ENCODE results near the gene ARL16.

ARL16 gene

DNA sequence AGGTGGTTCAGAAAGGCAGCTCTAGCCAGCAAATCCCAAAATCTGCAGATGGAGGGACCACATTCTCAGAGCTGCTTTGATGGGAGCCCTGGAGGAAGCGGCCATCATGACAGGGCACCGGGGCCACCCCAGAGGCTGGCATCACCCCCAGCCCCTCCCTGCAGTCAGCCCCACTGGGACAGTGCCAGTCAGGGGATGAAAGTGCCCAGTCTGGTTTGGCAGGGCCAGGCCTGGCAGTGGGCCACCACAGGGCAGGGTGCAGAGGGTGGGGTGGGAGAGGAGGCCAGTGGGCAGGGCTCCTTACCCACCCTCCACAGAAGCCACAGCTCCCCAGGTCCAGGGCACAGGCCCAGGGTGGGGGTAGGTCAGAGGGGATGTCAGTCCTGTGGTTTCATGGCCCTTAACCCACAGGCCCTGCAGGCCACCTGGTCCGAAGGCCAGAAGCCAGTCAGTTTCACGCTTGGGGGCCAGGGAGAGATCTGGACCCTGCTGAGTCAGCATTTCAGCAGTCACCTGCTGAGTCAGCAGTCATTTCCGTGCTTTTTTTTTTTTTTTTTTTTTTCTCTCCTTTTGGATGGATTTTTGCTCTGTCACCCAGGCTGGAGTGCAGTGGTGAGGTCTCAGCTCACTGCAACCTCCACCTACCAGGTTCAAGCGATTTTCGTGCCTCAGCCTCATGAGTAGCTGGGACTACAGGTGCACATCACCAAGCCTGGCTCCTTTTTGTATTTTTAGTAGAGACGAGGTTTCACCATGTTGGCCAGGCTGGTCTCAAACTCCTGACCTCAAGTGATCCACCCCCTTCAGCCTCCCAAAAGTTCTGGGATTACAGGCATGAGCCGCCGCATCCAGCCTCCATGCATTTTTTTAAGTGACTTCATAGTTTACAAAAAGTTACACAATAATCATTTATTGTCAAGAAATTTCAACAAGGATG, 38.9 kb upstream of the ARL16 start:
- no peaks in the 10 kb centered on the region for H3K27me3 ChIP-seq
- H3K36me3 ChIP-seq = peaks cover 4% of the 10 kb centered on the region; the same call in 1 of the 2 replicates
- no peaks in the 10 kb centered on the region; the same call in none of the 2 replicates for H3K4me1 ChIP-seq
- TF ChIP-seq CTCF (IDR thresholded peaks at IDR 0.05; ENCODE audit: low read depth, low read length) = no peak
- no peaks in the 10 kb centered on the region; the same call in 1 of the 2 replicates for H3K9me3 ChIP-seq
- DNase-seq = no peak
- no peak overlapping the region for H3K4me3 ChIP-seq (ENCODE audit: low read depth, low read length)

- H3K4me3 ChIP-seq (ENCODE audit: low read depth, low read length) = no peak overlapping the region
- peaks cover 4% of the 10 kb centered on the region; the same call in 1 of the 2 replicates for H3K36me3 ChIP-seq
- no peak for DNase-seq
- no peaks in the 10 kb centered on the region for H3K27me3 ChIP-seq
- TF ChIP-seq CTCF (IDR thresholded peaks at IDR 0.05; ENCODE audit: low read depth, low read length) = 0 out of 2 replicates have a peak, but pooled peaks have one; percentile 5
- H3K9me3 ChIP-seq = no peaks in the 10 kb centered on the region; the same call in 1 of the 2 replicates
- no peaks in the 10 kb centered on the region; the same call in none of the 2 replicates for H3K4me1 ChIP-seq
Measured at GRCh38 chr17:81720267-81721071, 36.9 kb upstream of the ARL16 start.

DNA sequence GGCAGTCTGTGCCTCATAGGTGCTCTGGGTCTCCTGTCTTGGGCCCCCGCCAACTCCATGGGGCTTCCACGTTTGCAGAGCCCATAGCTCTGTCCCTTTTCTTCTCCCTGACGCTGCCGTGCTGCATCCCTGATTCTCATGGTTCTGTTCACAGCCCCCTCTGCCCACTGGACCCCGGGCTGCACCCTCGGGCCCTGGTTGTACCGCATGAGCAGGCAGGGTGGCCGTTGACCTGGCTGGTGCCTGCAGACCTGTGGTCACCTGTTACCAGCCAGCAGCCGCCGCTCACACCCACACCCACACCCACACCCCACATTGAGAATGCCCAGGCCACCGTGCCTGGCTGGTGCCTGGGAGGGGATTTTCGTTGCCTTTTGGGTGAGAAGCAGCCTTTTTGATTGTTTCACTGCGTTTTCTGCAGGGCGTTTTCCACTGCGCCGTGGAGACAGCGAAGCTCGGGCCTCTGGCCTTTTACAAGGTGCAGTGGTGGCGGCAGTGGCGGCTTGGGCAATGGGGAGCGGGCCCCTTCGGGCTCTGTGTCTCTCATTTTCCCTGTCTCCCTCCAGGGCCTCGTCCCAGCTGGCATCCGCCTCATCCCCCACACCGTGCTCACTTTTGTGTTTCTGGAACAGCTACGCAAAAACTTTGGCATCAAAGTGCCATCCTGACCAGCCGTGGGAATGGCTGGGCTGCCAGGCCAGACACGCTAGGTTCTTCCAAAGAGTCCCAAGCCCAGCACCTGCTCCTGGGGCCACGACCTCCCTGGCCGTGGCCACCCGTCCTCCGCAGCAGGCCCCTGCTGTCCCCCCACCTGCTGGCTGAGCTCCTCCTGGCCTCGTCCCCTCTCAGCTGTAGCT, 36.0 kb upstream of the ARL16 start:
- Histone ChIP-seq H3K27me3 (no peaks in the 10 kb centered on the region), H3K9me3 (no peaks in the 10 kb centered on the region; the same call in 1 of the 2 replicates), H3K4me1 (no peaks in the 10 kb centered on the region; the same call in none of the 2 replicates), H3K36me3 (peaks cover 10% of the 10 kb centered on the region), H3K4me3 (ENCODE audit: low read depth, low read length) (no peak overlapping the region)
- no peak for TF ChIP-seq CTCF (IDR thresholded peaks at IDR 0.05; ENCODE audit: low read depth, low read length)
- no peak for DNase-seq

DNA sequence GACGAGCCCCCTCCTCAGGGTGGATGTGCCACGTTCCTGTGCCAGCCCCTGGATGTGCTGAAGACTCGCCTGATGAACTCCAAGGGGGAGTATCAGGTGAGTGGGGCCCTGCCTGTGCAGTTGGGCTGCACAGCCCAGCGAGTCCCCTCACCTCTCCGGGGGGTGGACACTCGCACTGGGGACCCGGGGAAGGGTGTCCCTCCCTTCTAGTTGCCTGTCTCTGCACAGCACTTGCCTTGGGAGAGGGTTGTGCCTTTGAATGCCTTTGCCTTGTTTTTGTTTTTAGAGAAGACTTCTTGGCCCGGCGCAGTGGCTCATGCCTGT, 34.1 kb upstream of the ARL16 start:
- no peak for TF ChIP-seq CTCF (IDR thresholded peaks at IDR 0.05; ENCODE audit: low read depth, low read length)
- no peak for DNase-seq
- no peaks in the 10 kb centered on the region; the same call in none of the 2 replicates for H3K4me1 ChIP-seq
- H3K36me3 ChIP-seq = peaks cover 14% of the 10 kb centered on the region
- no peaks in the 10 kb centered on the region; the same call in 1 of the 2 replicates for H3K9me3 ChIP-seq
- no peak overlapping the region for H3K4me3 ChIP-seq (ENCODE audit: low read depth, low read length)
- no peaks in the 10 kb centered on the region for H3K27me3 ChIP-seq

DNA sequence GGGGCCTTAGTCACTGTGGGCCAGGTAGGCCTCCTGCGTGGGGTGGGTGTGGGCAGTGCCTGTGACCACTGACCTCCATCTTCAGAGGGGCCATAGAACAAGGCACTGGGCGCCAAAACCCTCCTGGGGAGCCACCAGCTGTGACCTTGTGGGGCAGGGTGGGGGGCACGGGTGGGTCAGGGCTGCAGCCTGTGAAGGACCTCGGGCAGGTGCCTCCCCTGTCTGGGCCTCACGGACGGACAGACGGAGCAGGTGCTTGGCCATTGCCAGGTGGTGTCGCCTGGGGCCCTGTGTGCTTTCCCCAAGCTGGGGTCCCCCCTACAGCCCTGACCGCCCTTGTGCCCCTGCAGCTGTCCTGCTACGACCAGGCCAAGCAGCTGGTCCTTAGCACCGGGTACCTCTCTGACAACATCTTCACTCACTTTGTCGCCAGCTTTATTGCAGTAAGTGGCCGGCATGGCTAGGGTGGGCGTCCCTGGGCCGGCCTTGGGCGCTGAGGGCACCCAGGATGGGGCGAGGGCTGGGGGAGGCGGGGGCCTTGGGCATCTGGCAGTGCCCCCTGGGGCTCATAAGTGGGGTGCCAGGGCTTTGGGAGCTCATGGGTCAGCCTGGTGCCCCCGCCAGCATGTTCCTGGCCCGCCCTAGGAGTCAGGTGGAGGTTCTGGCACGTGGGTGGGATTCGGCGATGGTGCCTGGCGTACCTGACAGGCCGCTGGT, 33.6 kb upstream of the ARL16 start:
- no peak for TF ChIP-seq CTCF (IDR thresholded peaks at IDR 0.05; ENCODE audit: low read depth, low read length)
- no peak for DNase-seq
- no peaks in the 10 kb centered on the region; the same call in 1 of the 2 replicates for H3K9me3 ChIP-seq
- no peaks in the 10 kb centered on the region for H3K27me3 ChIP-seq
- no peak overlapping the region for H3K4me3 ChIP-seq (ENCODE audit: low read depth, low read length)
- no peaks in the 10 kb centered on the region; the same call in none of the 2 replicates for H3K4me1 ChIP-seq
- H3K36me3 ChIP-seq = peaks cover 14% of the 10 kb centered on the region
